GM12878 (cell line): ENCODE measurements around the gene CTR9. TPM values are rescaled to one million over a fixed set of nuclear protein-coding genes. Genes with fewer than 3 reads are reported as not detected.

Experiments
- ATF2 ChIP-seq: IDR thresholded peaks from 2 replicates; pipeline ENCODE4 v1.6.1; 2012; ENCODE audit warnings: low read length, inconsistent platforms
- CREM ChIP-seq: IDR thresholded peaks from 2 replicates; pipeline ENCODE4 v1.6.1; 2014; ENCODE audit warnings: antibody characterized with exemption, low read depth
- EGR1 ChIP-seq, 2 experiments: IDR thresholded peaks; 1 replicate in 1 of 2; 2 replicates in 1 of 2; pipeline ENCODE4 v1.6.1; 2011 to 2012; ENCODE audit warnings: low read depth in 2 of 2, low read length in 2 of 2, borderline replicate concordance in 1 of 2, mild to moderate bottlenecking in 1 of 2, moderate library complexity in 1 of 2
- FOS ChIP-seq: IDR thresholded peaks from 3 replicates; pipeline ENCODE4 v1.6.1; 2011; ENCODE audit warnings: borderline replicate concordance; ENCODE audit not compliant: insufficient read length; ENCODE audit errors: extremely low read depth
- FOXK2 ChIP-seq: fragments of 450-650 bp; IDR thresholded peaks from 2 replicates; pipeline ENCODE4 v1.6.1; 2017; ENCODE audit warnings: mild to moderate bottlenecking, moderate library complexity
- HCFC1 ChIP-seq: fragments of 150-350 bp; IDR thresholded peaks from 2 replicates; pipeline ENCODE4 v1.6.1; 2014; ENCODE audit warnings: low read length
- IRF4 ChIP-seq: IDR thresholded peaks from 2 replicates; pipeline ENCODE4 v1.6.1; 2011; ENCODE audit warnings: low read depth, low read length
- IRF5 ChIP-seq: fragments of 450-650 bp; IDR thresholded peaks from 2 replicates; pipeline ENCODE4 v1.6.1; 2017; ENCODE audit warnings: borderline replicate concordance
- NR2C2 ChIP-seq: IDR thresholded peaks from 2 replicates; pipeline ENCODE4 v1.6.1; 2011; ENCODE audit warnings: borderline replicate concordance, low read depth; ENCODE audit not compliant: control insufficient read depth, insufficient read length
- PAX8 ChIP-seq: fragments of 450-650 bp; IDR thresholded peaks from 2 replicates; pipeline ENCODE4 v1.6.1; 2017; ENCODE audit warnings: mild to moderate bottlenecking, moderate library complexity
- PRDM15 ChIP-seq: fragments of 450-650 bp; formaldehyde crosslinking; IDR thresholded peaks from 2 replicates; pipeline ENCODE4 v1.4.0; 2020; ENCODE audit warnings: mild to moderate bottlenecking, moderate library complexity
- RB1 ChIP-seq: fragments of 450-650 bp; formaldehyde crosslinking; IDR thresholded peaks from 2 replicates; pipeline ENCODE4 v1.6.1; 2017; ENCODE audit warnings: mild to moderate bottlenecking, borderline replicate concordance
- RCOR1 ChIP-seq: conservative IDR thresholded peaks from 2 replicates; pipeline ENCODE4 v1.6.1; 2012; ENCODE audit warnings: low read depth, low read length, improper control_type of control experiment
- RELB ChIP-seq: fragments of 450-650 bp; IDR thresholded peaks from 2 replicates; pipeline ENCODE4 v1.6.1; 2017; ENCODE audit warnings: low read depth, mild to moderate bottlenecking, moderate library complexity
- RFX5 ChIP-seq: IDR thresholded peaks from 2 replicates; pipeline ENCODE4 v1.6.1; 2011; ENCODE audit warnings: low read depth, low read length, improper control_type of control experiment
- SREBF1 ChIP-seq: IDR thresholded peaks from 2 replicates; pipeline ENCODE4 v1.6.1; 2012; ENCODE audit warnings: mild to moderate bottlenecking, low read length
- STAT3 ChIP-seq: IDR thresholded peaks from 2 replicates; pipeline ENCODE4 v1.6.1; 2011; ENCODE audit warnings: low read depth, low read length, improper control_type of control experiment
- TCF7 ChIP-seq: IDR thresholded peaks from 2 replicates; pipeline ENCODE4 v1.6.1; 2014; ENCODE audit warnings: antibody characterized with exemption, borderline replicate concordance
- ZBTB33 ChIP-seq: fragments of 450-650 bp; IDR thresholded peaks from 2 replicates; pipeline ENCODE4 v1.6.1; 2017; ENCODE audit warnings: mild to moderate bottlenecking
- ZNF24 ChIP-seq: fragments of 450-650 bp; IDR thresholded peaks from 2 replicates; pipeline ENCODE4 v1.6.1; 2017; ENCODE audit warnings: antibody characterized with exemption, mild to moderate bottlenecking
- polyA plus RNA-seq, 11 experiments: library from polyadenylated mRNA; depleted of rRNA in 4 of 11; unstranded in 6 of 11; stranded (reverse) in 5 of 11; fragments of >200 nt; fragmentation: Nextera tagmentation in 4 of 11; fragmentation: Illumina TruSeq in 1 of 11; extraction: Ambion mirVana in 4 of 11; extraction: Trizol in 1 of 11; gene quantifications; 1 replicate in 1 of 11; 2 replicates in 10 of 11; pipeline versions ENCODE4 v1.2.1 to v1.2.3, GENCODE V29; 2011 to 2016; ENCODE audit warnings: inconsistent platforms in 2 of 11, missing spikeins in 2 of 11, low read depth in 1 of 11
- total RNA-seq, 4 experiments: library from RNA; depleted of rRNA in 3 of 4; stranded (reverse); fragments of >200 nt in 3 of 4; fragmentation: Illumina TruSeq in 1 of 4; extraction: Trizol in 1 of 4; gene quantifications; 2 replicates each; pipeline versions ENCODE4 v1.2.1 to v1.2.3, GENCODE V29; 2013 to 2021

The CTR9 gene
- total and polyA plus RNA-seq, 10 of the 15 experiments (the other 5 are each of a cell fraction or from before 2014, with no cell fraction given) = 13.9 to 54.9 (median 28.9) TPM

GRCh38 chr11:10808553-10809372 lies 57.7 kb downstream of the CTR9 start, which contains the start of gene EIF4G2 (continued):
- TF ChIP-seq ZNF24 (no peak), EGR1 (IDR thresholded peaks at IDR 0.05; ENCODE audit: borderline replicate concordance in 1 of 2, low read depth in 2 of 2, low read length in 2 of 2) (peak; percentile 78 to 87), RFX5 (peak; percentile 83; the same call in 1 of the 2 replicates), RELB (peak; percentile 99), FOS (peak; percentile 15), STAT3 (no peak), NR2C2 (no peak), RB1 (peak; percentile 61; the same call in 1 of the 2 replicates), TCF7 (no peak), ATF2 (no peak), FOXK2 (no peak), PAX8 (0 out of 2 replicates have a peak, but pooled peaks have one; percentile 35), PRDM15 (CRISPR knock-in tag) (0 out of 2 replicates have a peak, but pooled peaks have one; percentile 25), CREM (peak; percentile 47), ZBTB33 (no peak; the same call in 1 of the 2 replicates), SREBF1 (no peak), IRF5 (0 out of 2 replicates have a peak, but pooled peaks have one; percentile 33), HCFC1 (no peak), IRF4 (no peak), RCOR1 (0 out of 2 replicates have a peak, but pooled peaks have one; percentile 32)
